A549 treated with Hydrocortisone at 1 μM for 4 hours (cell line): ENCODE data around the gene MAGEA2B. TPM values are rescaled to one million over a fixed set of nuclear protein-coding genes. Genes with fewer than 3 reads are reported as not detected.

Source experiments
- total RNA-seq: library from RNA; stranded (reverse); fragments of 200-300 nt; extraction: Qiagen RNA extraction; gene quantifications from 5 replicates; pipeline ENCODE4 v1.2.3, GENCODE V29; 2022

MAGEA2B gene
- 0.07 to 0.10 TPM in 2 of 5 replicates, not detected in the others for total RNA-seq

GRCh38 chrX:152713815-152714787, at the start of gene MAGEA2B:
Gene MAGEA2B, plus strand, starts transcription at chrX:152714628. Its CDS starts 2,479 bp downstream, at chrX:152717107.

GRCh38 chrX:152697952-152698931, 16.2 kb upstream of the MAGEA2B start, which contains the start of gene MAGEA3:
Gene MAGEA3, plus strand, starts transcription at chrX:152698794. Its CDS starts 2,039 bp downstream, at chrX:152700833.

GRCh38 chrX:152709173-152709572, 5.3 kb upstream of the MAGEA2B start, which contains the start of gene CSAG2:
Gene CSAG2, minus strand, starts transcription at chrX:152709273. Its CDS starts 161 bp downstream, at chrX:152709112.

GRCh38 chrX:152733261-152733975, 19.0 kb downstream of the MAGEA2B start, which contains the start of the genes CSAG1 and MAGEA12:
Gene CSAG1, minus strand, starts transcription at chrX:152733721. Its CDS starts 1,261 bp downstream, at chrX:152732460.
Gene MAGEA12, plus strand, starts transcription at chrX:152733757. Its CDS starts 2,405 bp downstream, at chrX:152736162.

GRCh38 chrX:152753686-152754650, 39.5 kb downstream of the MAGEA2B start, which contains the start of gene MAGEA2:
Gene MAGEA2, minus strand, starts transcription at chrX:152753842. Its CDS starts 2,479 bp downstream, at chrX:152751363.

GRCh38 chrX:152758918-152759317, 44.5 kb downstream of the MAGEA2B start, which contains the start of gene CSAG3:
Gene CSAG3, plus strand, starts transcription at chrX:152759218.

Other genes with a start within 250 kb of the MAGEA2B start
- 0.13 to 0.23 TPM (median 0.20 TPM) in 5 replicates for gene GABRQ, start 76.7 kb upstream of the MAGEA2B start, total RNA-seq
- gene MAGEA3, start 15.8 kb upstream of the MAGEA2B start, total RNA-seq = 2.5 to 5.0 TPM (median 2.7 TPM) in 5 replicates
- gene CSAG2, start 5.4 kb upstream of the MAGEA2B start, total RNA-seq = not detected in 5 replicates
- gene CSAG1, start 19.1 kb downstream of the MAGEA2B start, total RNA-seq = 0.17 to 0.40 TPM (median 0.17 TPM) in 3 of 5 replicates, not detected in the others
- gene MAGEA12, start 19.1 kb downstream of the MAGEA2B start, total RNA-seq = 0.09 to 0.22 TPM (median 0.14 TPM) in 5 replicates
- 0.06 to 0.29 TPM (median 0.07 TPM) in 3 of 5 replicates, not detected in the others for gene MAGEA2, start 39.2 kb downstream of the MAGEA2B start, total RNA-seq
- gene CSAG3, start 44.6 kb downstream of the MAGEA2B start, total RNA-seq = not detected in 5 replicates
- 11.0 to 13.6 TPM (median 12.4 TPM) in 5 replicates for gene MAGEA6, start 55.1 kb downstream of the MAGEA2B start, total RNA-seq
- 70.7 to 82.0 TPM (median 74.4 TPM) in 5 replicates for gene CETN2, start 116.1 kb downstream of the MAGEA2B start, total RNA-seq
- 44.0 to 46.7 TPM (median 44.2 TPM) in 5 replicates for gene NSDHL, start 116.4 kb downstream of the MAGEA2B start, total RNA-seq
- 6.9 to 9.0 TPM (median 7.5 TPM) in 5 replicates for gene ZNF185, start 183.4 kb downstream of the MAGEA2B start, total RNA-seq